ENCODE results near the gene TCP11.

TCP11 gene

GRCh38 chr6:35158520-35158919, 17.4 kb upstream of the TCP11 start:
- TF ChIP-seq TCF4 (CRISPR knock-in tag; IDR thresholded peaks at IDR 0.05; ENCODE audit: borderline replicate concordance) (no peak), BACH2 (CRISPR knock-in tag; IDR thresholded peaks at IDR 0.05; ENCODE audit: borderline replicate concordance) (no peak), ZC3H10 (CRISPR knock-in tag; IDR thresholded peaks at IDR 0.05) (no peak), ESRRG (CRISPR knock-in tag; IDR thresholded peaks at IDR 0.05) (no peak), ISL1 (CRISPR knock-in tag; IDR thresholded peaks at IDR 0.05) (no peak), TSHZ2 (CRISPR knock-in tag; IDR thresholded peaks at IDR 0.05) (no peak), ARNTL (CRISPR knock-in tag; IDR thresholded peaks at IDR 0.05; ENCODE audit: borderline replicate concordance, low read depth) (no peak), ZFP3 (CRISPR knock-in tag; IDR thresholded peaks at IDR 0.05) (no peak), TOX (CRISPR knock-in tag; IDR thresholded peaks at IDR 0.05; ENCODE audit: borderline replicate concordance) (no peak), GLIS3 (CRISPR knock-in tag; IDR thresholded peaks at IDR 0.05) (no peak)
- no peak for ATAC-seq

GRCh38 chr6:35154947-35155346, 13.8 kb upstream of the TCP11 start:
- ATAC-seq, result no peak
- TF ChIP-seq CSDC2 (CRISPR knock-in tag; IDR thresholded peaks at IDR 0.05), result no peak
- no peak for TF ChIP-seq ZNF8 (CRISPR knock-in tag; IDR thresholded peaks at IDR 0.05)
- no peak for TF ChIP-seq ZFP3 (CRISPR knock-in tag; IDR thresholded peaks at IDR 0.05)
- TF ChIP-seq SNAI2 (CRISPR knock-in tag; IDR thresholded peaks at IDR 0.05), result no peak
- TF ChIP-seq ZC3H10 (CRISPR knock-in tag; IDR thresholded peaks at IDR 0.05), result no peak
- TF ChIP-seq CREB5 (CRISPR knock-in tag; IDR thresholded peaks at IDR 0.05; ENCODE audit: low read depth), result no peak
- TF ChIP-seq ISL1 (CRISPR knock-in tag; IDR thresholded peaks at IDR 0.05), result no peak
- no peak for TF ChIP-seq CSRNP3 (CRISPR knock-in tag; IDR thresholded peaks at IDR 0.05)
- no peak for TF ChIP-seq ARNTL (CRISPR knock-in tag; IDR thresholded peaks at IDR 0.05; ENCODE audit: borderline replicate concordance, low read depth)
- TF ChIP-seq PPARA (CRISPR knock-in tag; IDR thresholded peaks at IDR 0.05; ENCODE audit: borderline replicate concordance), result no peak
- TF ChIP-seq GLIS3 (CRISPR knock-in tag; IDR thresholded peaks at IDR 0.05), result no peak
- TF ChIP-seq ZNF565 (CRISPR knock-in tag; conservative IDR thresholded peaks at IDR 0.05; ENCODE audit: low read depth), result no peak

- ATAC-seq, result no peak
- TF ChIP-seq TCF4 (CRISPR knock-in tag; IDR thresholded peaks at IDR 0.05; ENCODE audit: borderline replicate concordance) (no peak), PATZ1 (CRISPR knock-in tag; IDR thresholded peaks at IDR 0.05; ENCODE audit: borderline replicate concordance) (no peak), CREB5 (CRISPR knock-in tag; IDR thresholded peaks at IDR 0.05; ENCODE audit: low read depth) (no peak), BACH2 (CRISPR knock-in tag; IDR thresholded peaks at IDR 0.05; ENCODE audit: borderline replicate concordance) (no peak), RARB (CRISPR knock-in tag; IDR thresholded peaks at IDR 0.05) (no peak), ISL1 (CRISPR knock-in tag; IDR thresholded peaks at IDR 0.05) (no peak), GLIS3 (CRISPR knock-in tag; IDR thresholded peaks at IDR 0.05) (no peak), ESRRG (CRISPR knock-in tag; IDR thresholded peaks at IDR 0.05) (no peak), ZNF565 (CRISPR knock-in tag; conservative IDR thresholded peaks at IDR 0.05; ENCODE audit: low read depth) (no peak)
Observed at GRCh38 chr6:35154262-35154661, 13.1 kb upstream of the TCP11 start.
